ENCODE measurements around the gene TTC39C.

TTC39C gene

GRCh38 chr18:24114924-24115549 is 100.5 kb downstream of the TTC39C start:
- DNase-seq (ENCODE audit: low read depth): no peak
- H3K4me3 ChIP-seq (ENCODE audit: low read length): no peak overlapping the region
- no peak for TF ChIP-seq CTCF (conservative IDR thresholded peaks at IDR 0.05; ENCODE audit: low read length)

- DNase-seq (ENCODE audit: low read depth): no peak
- H3K4me3 ChIP-seq (ENCODE audit: low read length): no peak overlapping the region
- TF ChIP-seq CTCF (conservative IDR thresholded peaks at IDR 0.05; ENCODE audit: low read length): no peak
Observed at GRCh38 chr18:24115628-24116027, 101.1 kb downstream of the TTC39C start.

DNA sequence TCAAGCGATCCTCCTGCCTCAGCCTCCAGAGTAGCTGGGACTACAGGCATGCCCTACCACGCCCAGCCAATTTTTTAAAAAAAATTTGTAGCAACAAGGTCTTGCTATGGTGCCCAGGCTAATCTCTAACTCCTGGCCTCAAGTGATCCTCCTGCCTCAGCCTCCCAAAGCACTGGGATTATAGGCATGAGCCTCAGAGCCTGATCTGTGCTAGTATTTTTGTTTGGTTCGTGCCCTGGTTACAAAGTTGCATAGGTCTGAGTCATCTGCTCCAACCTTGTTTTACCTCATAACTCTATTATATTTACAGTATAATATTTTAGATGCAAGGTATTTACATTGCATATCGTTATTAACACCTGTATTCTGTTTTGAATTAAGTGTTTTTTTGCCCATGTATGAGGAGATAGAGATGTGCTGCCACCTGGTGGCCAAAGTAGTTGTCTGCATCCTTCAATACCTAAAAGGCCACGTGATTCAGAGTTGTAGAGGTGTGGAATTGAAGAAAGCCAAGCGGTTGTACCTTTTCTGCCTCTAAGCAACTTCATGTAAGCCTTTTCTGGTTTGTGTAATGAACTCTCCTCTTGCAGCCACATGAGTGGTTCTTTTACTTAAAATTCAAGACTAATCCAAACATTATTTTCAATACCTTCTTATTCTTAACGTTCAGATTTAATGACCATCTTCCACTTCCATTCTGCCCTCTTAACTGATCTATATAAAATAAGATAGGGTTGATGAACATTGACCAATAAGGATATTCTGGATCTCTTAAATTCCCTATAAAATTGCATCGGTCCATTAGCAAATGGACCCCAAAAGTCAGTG is 104.4 kb downstream of the TTC39C start:
- H3K4me3 ChIP-seq (ENCODE audit: low read length): no peak overlapping the region
- DNase-seq (ENCODE audit: low read depth): peak; percentile 61
- TF ChIP-seq CTCF (conservative IDR thresholded peaks at IDR 0.05; ENCODE audit: low read length): peak; percentile 84

GRCh38 chr18:24120676-24121075 is 106.1 kb downstream of the TTC39C start:
- no peak overlapping the region for H3K4me3 ChIP-seq (ENCODE audit: low read length)
- TF ChIP-seq CTCF (conservative IDR thresholded peaks at IDR 0.05; ENCODE audit: low read length): no peak
- DNase-seq (ENCODE audit: low read depth): no peak

GRCh38 chr18:24121625-24122024 is 107.1 kb downstream of the TTC39C start:
- H3K4me3 ChIP-seq (ENCODE audit: low read length): no peak overlapping the region
- DNase-seq (ENCODE audit: low read depth): peak; percentile 11
- TF ChIP-seq CTCF (conservative IDR thresholded peaks at IDR 0.05; ENCODE audit: low read length): no peak

- peak; percentile 65 for DNase-seq (ENCODE audit: low read depth)
Observed at GRCh38 chr18:24126155-24126961, 111.8 kb downstream of the TTC39C start.

More at GRCh38 chr18:24126155-24126961, 111.8 kb downstream of the TTC39C start:
- no peak overlapping the region for H3K4me3 ChIP-seq (ENCODE audit: low read length)
- TF ChIP-seq CTCF (conservative IDR thresholded peaks at IDR 0.05; ENCODE audit: low read length): no peak

Data from AG10803 (cell line).